ENCODE data around the gene DIP2C.
"Not testable (repeated sequence)": the region's sequence is repeated elsewhere in the genome, so short reads cannot be mapped to it uniquely, and the experiment has no call there.

Gene DIP2C

GRCh38 chr10:375815-376505, 313.5 kb downstream of the DIP2C start:
- no peak for DNase-seq (ENCODE audit: low read depth in 2 of 2)

GRCh38 chr10:374354-374753, 315.1 kb downstream of the DIP2C start:
- no peak for DNase-seq (ENCODE audit: low read depth in 2 of 2)

- DNase-seq (ENCODE audit: low read depth in 2 of 2) = no peak
Observed at GRCh38 chr10:373526-374309, 315.8 kb downstream of the DIP2C start.

- no peak for DNase-seq (ENCODE audit: low read depth in 2 of 2)
Observed at GRCh38 chr10:373015-373414, 316.5 kb downstream of the DIP2C start.

GRCh38 chr10:372566-372965, 316.9 kb downstream of the DIP2C start:
- DNase-seq (ENCODE audit: low read depth in 2 of 2) = no peak

- no peak for DNase-seq (ENCODE audit: low read depth in 2 of 2)
Observed at GRCh38 chr10:371515-371914, 318.0 kb downstream of the DIP2C start.

- no peak for DNase-seq (ENCODE audit: low read depth in 2 of 2)
Observed at GRCh38 chr10:370449-370825, 319.0 kb downstream of the DIP2C start.

- no peak for DNase-seq (ENCODE audit: low read depth in 2 of 2)
Observed at GRCh38 chr10:369684-370448, 319.6 kb downstream of the DIP2C start.

- DNase-seq (ENCODE audit: low read depth in 2 of 2) = no peak
Observed at GRCh38 chr10:369221-369683, 320.2 kb downstream of the DIP2C start.

- DNase-seq (ENCODE audit: low read depth in 2 of 2) = no peak
Observed at GRCh38 chr10:368579-369220, 320.8 kb downstream of the DIP2C start.

GRCh38 chr10:368107-368506, 321.4 kb downstream of the DIP2C start:
- DNase-seq (ENCODE audit: low read depth in 2 of 2) = not testable (repeated sequence)

GRCh38 chr10:367636-368035, 321.8 kb downstream of the DIP2C start:
- no peak for DNase-seq (ENCODE audit: low read depth in 2 of 2)

- DNase-seq (ENCODE audit: low read depth in 2 of 2) = no peak
Observed at GRCh38 chr10:366186-366585, 323.3 kb downstream of the DIP2C start.

GRCh38 chr10:364267-364775, 325.1 kb downstream of the DIP2C start:
- DNase-seq (ENCODE audit: low read depth in 2 of 2) = no peak

GRCh38 chr10:363152-363551, 326.3 kb downstream of the DIP2C start:
- no peak for DNase-seq (ENCODE audit: low read depth in 2 of 2)

GRCh38 chr10:361203-362081, 328.0 kb downstream of the DIP2C start:
- no peak for DNase-seq (ENCODE audit: low read depth in 2 of 2)

- DNase-seq (ENCODE audit: low read depth in 2 of 2) = no peak
Observed at GRCh38 chr10:360653-361052, 328.8 kb downstream of the DIP2C start.

GRCh38 chr10:359762-360161, 329.7 kb downstream of the DIP2C start:
- no peak for DNase-seq (ENCODE audit: low read depth in 2 of 2)

- DNase-seq (ENCODE audit: low read depth in 2 of 2) = no peak
Observed at GRCh38 chr10:359093-359492, 330.4 kb downstream of the DIP2C start.

- no peak for DNase-seq (ENCODE audit: low read depth in 2 of 2)
Observed at GRCh38 chr10:357201-357950, 332.1 kb downstream of the DIP2C start.

Data from stimulated activated CD4-positive, alpha-beta T cell treated with anti-CD3 and anti-CD28 coated beads, Interleukin-4, amount 100 ng/mL, for 48 hours (primary cell).